ENCODE results near the gene NKAIN2.

The NKAIN2 gene

DNA sequence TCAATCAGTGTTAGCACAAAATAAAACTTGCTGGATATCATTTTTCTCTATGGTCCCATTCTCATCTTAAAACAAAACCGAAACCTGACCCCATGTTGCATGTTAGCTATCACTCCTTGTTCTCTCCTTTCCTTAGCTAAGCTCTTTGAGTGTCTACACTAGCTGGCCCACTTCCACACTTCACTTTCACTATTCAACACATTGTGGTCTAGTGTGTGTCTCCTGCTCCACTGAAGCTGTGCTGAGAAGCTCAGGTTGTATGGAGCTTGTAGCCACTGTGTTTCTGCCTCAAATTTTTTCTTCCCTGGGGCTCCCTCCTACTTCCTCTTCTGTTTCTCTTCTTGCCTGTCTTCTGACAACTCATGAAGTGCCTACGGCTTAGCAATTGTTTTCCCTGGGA, 223.0 kb downstream of the NKAIN2 start:
- DNase-seq = no peak

DNA sequence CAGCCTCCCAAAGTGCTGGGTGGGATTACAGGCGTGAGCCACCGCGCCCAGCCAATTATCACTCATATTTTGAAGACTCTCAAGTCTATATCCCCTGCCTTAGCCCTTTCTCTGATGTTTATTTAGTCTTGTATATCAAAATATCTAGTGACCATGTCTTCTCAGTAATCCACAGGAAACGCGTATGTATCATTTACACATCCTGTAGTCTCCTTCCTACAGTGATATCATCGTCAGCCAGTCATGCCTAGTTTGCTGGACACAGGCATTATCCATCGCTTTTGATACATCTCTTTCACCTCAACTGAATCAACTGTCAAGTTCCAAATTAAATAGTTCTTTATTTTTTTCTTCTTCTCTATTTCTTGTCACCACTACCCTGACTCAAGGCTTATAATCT, 223.7 kb downstream of the NKAIN2 start:
- DNase-seq = no peak

DNA sequence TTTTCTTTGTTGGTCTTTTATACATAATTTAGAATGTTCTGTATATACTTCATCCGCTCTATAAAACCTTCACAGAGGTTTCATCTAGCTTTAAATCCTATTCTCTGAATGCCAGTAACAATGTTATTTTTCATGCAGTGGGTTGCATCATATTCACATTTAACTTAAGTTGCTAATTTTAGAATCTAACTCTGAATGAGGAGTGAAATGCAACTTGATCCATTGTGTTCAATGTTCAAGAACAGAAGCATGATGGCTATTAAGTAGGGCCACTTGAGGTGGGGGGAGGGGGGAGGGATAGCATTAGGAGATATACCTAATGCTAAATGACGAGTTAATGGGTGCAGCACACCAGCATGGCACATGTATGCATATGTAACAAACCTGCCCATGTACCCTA, 224.5 kb downstream of the NKAIN2 start:
- no peak for DNase-seq

DNA sequence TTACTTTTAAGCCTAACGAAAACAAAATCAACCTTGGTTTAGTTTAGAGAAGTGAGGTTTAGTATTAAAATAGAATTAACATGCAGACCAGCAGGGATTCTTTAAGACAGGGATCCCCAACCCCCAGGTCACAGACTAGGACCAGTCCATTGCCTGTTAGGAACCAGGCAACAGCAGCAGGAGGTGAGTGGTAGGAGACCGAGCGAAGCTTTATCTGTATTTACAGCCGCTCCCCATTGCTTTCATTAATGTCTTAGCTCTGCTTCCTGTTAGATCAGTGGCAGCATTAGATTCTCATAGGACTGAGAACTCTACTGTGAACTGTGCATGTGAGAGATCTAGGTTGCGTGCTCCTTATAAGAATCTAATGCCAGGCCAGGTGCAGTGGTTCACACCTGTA, 225.9 kb downstream of the NKAIN2 start:
- DNase-seq = no peak

DNA sequence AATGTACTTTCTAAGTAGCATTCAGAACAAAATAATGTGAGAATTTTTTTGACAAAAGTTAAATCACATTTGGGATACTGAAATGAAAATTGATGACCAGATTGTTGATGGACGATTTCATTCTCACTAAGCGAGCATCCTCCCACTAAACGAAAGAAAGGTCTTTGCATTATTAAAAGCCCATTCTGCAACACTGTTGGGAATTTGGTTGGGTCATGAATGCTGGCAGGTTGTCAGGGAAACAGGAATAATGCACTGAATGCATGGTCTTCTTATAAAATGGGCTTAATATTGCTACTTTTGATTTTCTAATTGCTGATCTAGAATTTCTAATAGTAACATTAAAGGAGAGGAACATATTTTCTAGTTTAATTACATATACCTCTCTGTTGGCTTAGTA, 229.8 kb downstream of the NKAIN2 start:
- no peak for DNase-seq

DNA sequence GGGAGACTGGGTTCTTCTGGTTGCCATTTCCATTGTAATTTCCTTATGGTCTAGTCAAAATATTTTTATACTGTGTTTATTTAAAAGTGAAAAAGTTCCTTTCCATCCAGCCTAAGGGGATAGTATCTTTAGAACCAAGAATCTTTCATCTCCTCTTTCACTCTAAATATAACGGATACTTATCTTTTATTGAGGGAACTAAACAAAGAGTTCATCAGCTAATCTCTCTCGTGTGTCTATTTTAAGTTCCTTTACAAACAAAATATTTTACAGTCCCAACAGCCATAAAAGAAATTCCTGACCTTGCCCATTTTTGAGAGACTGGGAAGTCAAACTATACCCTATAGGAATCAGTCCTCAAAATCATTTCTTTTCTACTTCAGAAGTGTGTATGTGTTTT, 232.7 kb downstream of the NKAIN2 start:
- no peak for DNase-seq

DNA sequence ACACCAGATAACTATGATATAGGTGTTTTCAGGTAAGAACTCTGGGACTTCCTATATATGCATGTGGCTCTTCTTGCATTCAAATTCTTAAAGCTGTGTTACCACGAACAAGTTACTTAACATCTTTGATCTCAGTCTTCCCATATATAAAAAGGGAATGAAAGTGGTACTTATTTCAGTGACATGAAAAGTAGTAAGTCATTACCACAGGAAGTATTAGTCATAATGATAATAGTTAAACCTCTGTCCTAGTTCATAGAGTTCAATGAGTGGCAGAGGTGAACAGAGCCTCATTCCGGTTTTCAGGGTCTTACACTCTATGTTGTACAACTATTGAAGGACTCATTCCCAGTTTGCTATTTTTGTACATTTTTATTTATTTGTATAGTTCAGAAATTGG, 237.0 kb downstream of the NKAIN2 start:
- no peak for DNase-seq

DNA sequence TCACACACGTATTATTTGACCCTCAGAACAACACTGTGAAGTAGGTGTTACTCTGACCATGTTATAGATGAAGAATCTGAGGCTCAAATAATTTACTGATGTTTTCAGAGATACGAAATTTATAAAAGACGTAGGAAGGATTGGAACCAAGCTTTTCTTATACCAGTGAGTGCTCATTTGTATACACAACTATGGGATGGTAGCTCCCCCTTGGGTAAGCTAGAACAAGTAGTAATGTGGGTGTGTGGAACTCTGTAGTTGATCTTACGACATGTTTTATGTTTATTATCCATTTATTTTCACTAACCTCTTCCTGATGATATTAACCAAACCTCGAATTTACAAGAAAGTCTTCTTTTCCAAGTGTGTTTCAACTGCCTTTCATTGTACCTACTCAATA, 248.5 kb downstream of the NKAIN2 start:
- no peak for DNase-seq

DNA sequence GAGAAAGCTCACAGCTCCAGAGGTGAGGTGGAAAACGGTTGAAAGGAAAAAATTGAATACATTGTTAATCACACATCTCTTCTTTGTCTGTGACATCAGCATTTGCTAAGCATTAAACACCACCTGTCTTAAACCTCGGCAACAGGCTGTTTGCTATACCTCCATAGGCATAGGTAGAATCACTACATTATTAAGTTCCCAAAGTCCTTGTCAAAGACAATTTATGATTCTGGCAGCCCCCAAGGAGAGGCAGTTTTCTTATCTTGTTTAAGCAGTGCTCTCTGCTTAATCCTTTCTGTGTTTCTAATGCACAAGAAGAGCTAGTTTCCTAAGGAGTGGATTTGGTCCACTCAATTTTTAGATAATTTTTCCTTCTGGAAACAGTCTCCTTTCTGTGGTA, 249.7 kb downstream of the NKAIN2 start:
- no peak for DNase-seq

DNA sequence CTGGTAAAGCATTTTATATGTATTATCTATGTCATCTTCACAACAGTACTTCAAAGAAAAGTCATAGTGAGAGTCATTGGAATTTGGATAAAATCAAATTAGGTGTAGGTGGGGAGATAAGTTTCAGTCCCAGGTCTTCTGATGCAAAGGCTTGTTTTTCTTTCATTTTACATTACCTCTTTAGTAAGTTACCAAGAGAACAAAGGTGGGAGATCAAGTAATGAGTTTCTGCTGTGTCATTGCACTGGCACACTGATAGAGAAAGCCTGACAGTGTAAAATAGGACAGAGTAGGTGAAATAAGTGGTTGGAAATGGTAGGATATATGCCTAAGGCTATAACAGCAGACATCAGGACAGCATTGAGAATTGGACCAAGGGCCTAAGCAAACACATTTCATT, 250.4 kb downstream of the NKAIN2 start:
- DNase-seq = no peak

DNA sequence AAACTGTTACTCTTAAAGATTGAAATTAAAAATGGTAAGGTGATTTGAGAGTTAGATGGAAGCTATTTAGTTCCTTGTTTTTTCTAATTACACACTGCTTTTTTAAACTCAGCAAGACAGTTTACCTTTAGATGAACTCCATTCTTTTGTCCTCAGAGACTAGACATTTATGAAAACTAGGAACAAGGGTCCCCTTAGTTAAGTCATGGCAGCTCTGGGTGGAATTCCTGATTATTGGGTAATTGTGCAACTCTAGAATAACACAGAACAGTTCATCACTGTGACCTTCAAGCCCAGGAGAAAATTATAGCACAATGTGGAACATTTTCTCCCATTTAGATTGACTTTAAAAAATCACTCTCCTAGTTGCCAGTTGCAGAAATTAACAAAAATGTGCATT, 251.7 kb downstream of the NKAIN2 start:
- no peak for DNase-seq

DNA sequence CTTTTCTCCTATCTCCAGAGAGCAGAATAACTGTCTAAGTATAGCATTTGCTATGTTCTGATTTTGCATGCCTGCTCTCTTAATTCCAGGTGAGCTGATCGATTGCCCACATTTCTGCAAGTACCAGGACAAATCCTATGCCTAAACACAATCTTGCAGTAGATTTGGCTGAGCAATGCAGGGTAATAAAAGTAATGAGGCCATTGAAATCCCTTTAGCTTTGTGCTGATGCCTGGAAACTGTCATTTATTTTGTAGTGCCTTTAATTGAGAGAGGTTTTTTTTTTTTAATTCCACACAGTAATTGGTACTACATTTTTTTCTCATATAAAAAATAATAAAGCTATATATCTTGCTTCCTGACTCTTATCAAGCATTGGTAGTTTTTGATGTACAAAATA, 252.3 kb downstream of the NKAIN2 start:
- DNase-seq = no peak

DNA sequence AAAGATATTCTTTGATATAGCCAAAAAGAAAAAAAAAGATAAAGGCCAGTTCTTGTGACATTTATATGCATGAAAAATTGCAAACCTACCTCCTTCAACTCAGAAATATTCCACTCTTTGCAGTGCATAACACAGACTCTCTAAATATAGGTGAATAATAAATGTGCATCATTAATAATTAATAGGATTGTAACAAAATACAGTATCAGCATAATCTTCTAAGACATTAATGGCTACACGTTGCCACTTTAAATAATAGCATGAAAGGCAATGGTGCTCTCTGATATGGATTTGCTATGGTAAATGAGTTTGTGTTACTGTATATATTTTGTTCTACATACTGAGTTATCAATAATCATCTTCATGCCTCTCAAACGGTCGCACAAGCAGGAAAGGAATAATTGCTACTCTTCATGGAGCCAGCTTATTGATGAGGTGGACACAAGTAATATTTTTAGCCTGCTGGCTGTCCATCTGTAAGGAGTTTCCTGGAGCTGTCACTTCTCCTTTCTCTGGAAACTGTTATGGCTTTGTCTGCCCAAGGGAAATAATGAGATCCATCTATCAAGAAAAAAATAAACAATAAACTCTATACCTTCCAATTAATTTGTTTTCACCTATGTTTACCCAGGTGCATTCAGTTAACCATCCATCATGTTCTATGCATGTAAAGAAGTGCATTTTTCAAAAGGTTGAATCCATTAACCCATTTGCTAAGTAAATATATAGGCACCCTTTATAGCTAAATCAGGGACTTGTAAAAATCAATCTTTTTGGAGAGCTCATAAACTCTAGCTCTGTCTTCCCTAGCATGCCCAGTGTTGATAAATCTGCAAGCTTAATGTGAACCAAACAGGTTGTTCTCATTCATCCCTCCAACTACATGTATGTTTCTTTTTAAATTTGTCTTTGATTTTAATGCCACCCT, 253.0 kb downstream of the NKAIN2 start:
- DNase-seq = no peak

DNA sequence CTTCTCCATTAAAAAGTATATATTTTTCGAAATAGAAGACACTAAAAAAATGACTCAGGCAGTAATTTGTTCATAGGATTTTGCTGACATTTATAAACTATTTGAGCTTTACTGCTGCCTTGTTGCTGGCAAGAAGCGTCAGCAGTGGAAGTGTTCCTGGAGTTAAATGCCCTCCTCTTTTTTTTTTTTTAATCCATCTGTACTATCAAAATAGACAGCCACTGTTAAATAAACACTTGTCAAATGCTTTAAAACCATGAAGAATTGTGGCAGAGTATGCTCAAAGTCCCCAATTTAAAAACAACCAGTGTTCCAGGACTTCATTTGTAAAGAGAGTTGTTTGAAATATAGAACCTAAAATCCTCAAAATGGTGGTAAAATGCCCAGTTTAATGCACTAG, 253.8 kb downstream of the NKAIN2 start:
- no peak for DNase-seq

DNA sequence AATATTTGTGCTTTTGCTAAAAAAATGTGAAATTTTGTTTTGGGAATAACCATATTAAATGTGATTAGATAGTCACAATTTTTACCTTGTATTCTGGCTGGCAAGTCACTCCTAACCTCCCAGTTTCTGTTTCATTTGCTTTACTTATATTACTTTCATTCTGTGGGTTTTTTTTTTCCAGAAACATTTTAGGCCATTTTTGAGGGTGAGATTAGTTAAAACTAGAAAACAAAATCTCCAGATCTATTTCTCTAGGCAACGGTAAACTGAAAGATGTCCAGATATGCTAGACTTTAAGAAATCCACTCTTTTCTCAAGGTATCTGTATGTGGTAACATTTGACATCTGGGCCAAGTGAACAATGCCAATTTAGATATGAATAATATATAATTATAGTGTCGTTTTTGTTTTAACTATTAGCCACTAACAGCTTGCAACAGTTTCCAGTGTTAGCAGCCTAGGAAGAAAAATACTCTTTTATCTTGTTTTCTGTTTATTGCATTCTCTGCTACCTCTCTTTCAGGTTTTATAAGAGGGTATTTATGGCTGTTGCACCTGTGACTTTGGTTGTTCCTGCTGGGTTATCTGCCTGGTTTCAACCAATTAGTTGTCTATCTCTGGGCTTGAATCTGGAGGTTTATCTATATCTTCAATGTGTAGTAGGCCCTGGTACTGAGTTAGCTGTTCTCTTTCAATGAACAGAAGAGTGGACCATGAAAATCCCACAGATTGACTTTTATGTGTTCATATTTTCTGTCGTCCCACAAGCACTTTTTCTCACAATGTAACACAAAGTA, 260.9 kb downstream of the NKAIN2 start:
- no peak for DNase-seq

DNA sequence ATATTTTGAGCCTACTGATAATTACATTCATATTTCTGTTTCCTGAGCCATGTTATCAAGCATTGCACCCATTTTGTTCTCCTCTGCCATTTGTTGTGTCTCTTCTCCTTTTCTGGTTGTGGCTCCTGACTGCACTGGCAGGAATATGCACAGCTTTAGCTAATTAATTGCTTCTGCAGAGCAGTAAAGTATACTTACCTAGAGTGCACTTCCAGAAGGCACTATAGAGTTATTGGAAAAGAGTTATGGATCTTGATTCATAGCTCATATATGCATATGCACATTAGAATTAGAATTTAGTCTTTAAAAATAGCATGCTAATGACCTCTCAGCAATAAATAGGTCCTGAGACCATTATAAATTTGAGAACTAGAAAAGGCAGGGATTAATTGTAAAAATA, 262.6 kb downstream of the NKAIN2 start:
- no peak for DNase-seq

DNA sequence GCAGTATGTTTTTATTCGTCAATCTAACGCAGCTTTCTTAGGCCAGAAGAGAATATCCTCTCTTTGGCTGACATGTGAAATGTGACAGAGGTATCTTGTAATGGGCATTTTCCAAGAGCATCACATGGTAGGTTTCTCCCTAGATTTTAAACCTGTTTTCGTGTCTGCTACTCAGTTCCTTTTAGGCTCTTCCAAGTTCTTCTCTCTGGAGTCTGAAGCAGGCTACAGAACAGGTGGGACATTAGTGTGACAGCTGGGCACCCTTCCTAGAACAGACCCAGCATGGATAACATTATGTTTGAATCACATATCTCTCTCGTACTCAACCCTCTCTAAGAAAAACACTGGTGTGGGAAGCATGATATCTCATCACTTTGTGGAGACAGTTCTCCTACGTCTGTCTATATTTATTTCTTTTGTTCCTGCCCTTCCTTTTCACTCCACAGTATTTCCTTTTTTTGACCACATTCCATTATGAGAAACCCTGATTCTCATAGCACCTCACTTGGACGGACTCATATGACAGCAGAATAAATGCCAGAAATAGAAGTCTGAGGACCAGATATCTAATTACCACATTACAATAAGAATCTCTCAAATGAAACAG, 263.4 kb downstream of the NKAIN2 start:
- peak in 27 of 58 donors; percentile 1 to 76 (median 22) for DNase-seq

DNA sequence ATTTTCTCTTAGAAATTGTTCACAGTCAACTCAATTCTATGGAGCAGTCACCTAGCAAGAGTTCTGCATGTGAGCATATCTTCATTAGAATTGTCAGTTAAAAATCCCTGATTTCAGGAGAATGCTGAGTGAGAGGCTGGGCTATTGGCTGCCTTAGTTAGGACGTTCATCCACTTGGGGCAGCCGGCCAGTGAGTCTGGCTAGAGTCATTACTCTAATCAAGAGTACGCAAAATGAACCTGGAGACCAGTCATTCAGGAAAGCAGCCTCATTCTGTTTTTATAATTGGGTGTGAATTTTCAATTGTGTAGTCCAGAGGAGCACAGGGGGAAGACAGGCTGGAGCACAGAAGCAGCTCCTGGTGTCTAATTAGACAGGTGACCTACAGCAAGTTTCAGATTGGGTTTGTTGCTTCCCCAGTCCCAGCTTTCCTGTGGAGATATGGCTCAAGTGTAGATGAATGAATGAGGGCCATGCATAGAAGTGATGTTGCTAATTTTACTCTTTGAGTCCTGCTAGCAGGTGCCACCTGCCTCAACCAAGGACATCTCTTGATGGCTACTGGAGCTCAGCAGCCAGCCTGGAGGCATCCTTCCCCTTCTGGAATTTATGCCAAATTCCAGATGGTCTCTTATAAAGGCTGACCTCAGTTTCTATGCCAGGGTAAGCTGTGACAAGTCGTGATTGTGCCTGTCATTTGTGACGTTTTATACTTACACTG, 265.7 kb downstream of the NKAIN2 start:
- no peak for DNase-seq

DNA sequence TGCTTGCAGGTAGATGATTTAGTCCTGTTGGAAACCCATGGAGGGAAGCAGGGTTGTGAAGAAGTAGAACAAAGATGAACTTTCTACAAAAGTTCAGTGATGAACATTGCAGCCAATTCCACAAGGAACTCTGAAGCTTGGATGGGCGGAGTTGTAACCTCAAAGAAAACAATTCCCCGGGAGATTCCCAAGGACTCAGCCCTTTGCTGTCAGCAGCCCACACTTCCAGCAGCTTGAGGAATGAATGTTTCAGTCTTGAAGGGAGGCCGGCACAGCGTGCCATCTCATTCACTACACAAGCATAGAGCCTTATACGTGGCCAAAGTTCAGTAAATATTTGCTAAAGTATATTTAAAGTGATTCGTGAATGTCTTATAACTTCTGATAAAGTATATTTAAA, 269.4 kb downstream of the NKAIN2 start:
- no peak for DNase-seq

DNA sequence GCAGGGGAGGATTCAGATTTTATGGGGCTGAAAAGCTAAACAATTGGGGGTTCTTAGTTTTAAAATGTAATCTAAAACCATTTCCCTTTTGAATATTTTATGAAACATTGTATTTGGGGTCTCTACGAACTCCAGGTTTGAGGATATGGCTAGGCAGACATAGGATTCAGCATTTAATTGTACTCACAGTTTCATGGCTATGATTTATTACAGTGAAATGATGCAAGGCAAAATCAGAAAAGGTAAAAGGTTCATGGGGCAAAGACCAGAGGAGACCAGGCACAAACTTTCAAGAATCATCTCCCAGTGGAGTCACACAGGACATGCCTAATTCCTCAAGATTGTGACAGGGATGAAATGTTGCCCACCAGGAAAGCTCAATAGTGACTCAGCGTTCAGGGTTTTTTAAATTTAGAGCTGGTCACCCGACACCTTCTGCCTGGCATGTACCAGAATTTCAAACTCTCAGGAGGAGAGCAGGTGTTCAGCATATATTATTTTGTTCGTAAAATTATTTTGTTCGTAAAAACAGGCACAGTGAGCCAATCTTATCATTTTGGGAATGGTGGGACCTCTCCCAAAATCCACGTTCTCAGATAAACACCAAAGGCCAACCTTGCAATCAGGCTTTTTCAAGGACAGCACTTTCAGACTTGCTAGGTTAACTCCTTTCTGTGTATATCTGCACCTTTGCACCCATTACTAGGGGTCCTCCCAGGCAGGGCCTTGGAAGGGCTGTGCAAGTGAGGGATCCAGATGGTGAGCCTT, 270.3 kb downstream of the NKAIN2 start:
- DNase-seq = no peak

DNA sequence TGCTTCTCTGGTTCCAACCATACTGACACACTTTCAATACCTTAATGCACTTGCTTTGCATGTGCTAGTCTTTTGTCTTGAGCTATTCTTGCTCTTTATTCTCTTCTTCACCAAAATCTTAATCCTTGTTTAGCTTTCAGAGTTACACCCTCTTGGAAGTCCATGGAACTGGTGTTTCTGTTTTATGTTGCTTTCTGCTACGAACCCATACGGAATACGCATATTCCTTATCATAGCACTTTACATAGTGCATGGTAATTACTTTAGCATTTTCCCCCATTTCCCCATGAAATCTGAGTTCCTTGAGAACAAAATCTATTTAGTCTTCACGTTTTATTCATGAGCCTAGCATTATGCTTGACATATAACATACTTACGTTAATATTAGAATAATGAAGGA, 270.9 kb downstream of the NKAIN2 start:
- no peak for DNase-seq
